C4-2B (cell line): ENCODE data around the gene CNIH1.

Source experiments
- ZFX ChIP-seq: fragments of 450-650 bp; IDR thresholded peaks from 2 replicates; pipeline ENCODE4 v1.6.1; 2017
- TF ChIP-seq, protein P1 (sequence below): fragments of 450-650 bp; conservative IDR thresholded peaks from 2 replicates; pipeline ENCODE4 v1.5.1; 2017; ENCODE audit warnings: mild to moderate bottlenecking

DNA sequence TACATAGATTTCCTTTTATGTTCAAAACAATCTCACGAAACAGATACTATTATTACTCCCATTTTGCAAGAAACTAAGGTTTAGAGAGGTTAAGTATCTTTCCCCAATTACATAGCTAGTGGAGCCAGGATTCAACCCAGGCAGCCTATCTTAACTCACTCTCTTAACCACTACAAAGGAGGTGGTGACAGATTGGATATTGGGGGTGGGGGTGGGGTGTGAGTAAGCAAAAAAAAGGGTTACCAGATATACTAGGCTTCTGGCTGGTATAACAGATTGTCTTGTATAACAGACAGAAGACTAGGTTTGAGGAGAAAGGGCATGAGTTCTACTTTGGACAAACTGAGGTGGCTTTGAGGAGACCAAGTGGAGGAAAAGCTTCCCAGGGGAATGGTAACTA lies 45.5 kb upstream of the CNIH1 start:
- TF ChIP-seq, protein P1, sequence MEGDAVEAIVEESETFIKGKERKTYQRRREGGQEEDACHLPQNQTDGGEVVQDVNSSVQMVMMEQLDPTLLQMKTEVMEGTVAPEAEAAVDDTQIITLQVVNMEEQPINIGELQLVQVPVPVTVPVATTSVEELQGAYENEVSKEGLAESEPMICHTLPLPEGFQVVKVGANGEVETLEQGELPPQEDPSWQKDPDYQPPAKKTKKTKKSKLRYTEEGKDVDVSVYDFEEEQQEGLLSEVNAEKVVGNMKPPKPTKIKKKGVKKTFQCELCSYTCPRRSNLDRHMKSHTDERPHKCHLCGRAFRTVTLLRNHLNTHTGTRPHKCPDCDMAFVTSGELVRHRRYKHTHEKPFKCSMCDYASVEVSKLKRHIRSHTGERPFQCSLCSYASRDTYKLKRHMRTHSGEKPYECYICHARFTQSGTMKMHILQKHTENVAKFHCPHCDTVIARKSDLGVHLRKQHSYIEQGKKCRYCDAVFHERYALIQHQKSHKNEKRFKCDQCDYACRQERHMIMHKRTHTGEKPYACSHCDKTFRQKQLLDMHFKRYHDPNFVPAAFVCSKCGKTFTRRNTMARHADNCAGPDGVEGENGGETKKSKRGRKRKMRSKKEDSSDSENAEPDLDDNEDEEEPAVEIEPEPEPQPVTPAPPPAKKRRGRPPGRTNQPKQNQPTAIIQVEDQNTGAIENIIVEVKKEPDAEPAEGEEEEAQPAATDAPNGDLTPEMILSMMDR: no peak
- TF ChIP-seq ZFX: no peak
